Measurements from ENCODE around the gene SIX1.

- TF ChIP-seq CTCF (conservative IDR thresholded peaks at IDR 0.05; ENCODE audit: low read length) (no peak), EZH2phosphoT487 (IDR thresholded peaks at IDR 0.05; ENCODE audit: borderline replicate concordance) (no peak)
Observed at GRCh38 chr14:60634153-60634552, 15.1 kb downstream of the SIX1 start.

Data from Loucy (cell line).